Stimulated activated CD8-positive, alpha-beta memory T cell treated with anti-CD3 and anti-CD28 coated beads, Interleukin-4, amount 100 ng/mL, for 24 hours (primary cell): ENCODE results near the gene PTPN6.
A peak's percentile ranks its signal among the peaks of the same experiment; 100 is the strongest.
"Not testable (repeated sequence)": the region's sequence is repeated elsewhere in the genome, so short reads cannot be mapped to it uniquely, and the experiment has no call there.

Experiments
- DNase-seq: peaks from one replicate; pipeline ENCODE4 v3.0.0-alpha.2; 2020; ENCODE audit warnings: low read depth

The PTPN6 gene

DNA sequence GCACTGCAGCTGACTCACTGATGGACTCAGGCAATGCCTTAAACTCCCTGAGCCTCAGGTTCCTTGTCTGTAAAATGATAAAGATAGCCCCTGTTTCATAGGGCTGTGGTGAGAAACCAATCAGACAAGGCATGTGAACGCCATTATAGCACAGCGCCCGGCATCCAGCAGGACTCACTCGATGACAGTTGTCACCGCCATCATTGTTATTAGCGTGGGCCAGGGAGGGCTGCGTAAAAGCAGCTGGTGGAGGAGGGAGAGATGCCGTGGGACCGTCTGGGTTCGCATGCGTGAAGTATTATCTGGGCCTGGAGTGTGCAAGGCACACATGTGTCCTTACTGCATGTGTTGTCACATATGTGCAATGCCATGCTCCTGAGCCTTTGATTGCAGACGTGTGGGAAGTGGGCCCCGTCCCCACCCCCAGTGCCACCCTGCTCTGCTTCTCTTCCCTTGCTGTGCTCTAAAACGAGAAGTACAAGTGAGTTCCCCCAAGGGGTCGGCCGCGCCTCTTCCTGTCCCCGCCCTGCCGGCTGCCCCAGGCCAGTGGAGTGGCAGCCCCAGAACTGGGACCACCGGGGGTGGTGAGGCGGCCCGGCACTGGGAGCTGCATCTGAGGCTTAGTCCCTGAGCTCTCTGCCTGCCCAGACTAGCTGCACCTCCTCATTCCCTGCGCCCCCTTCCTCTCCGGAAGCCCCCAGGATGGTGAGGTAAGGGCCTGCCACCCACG lies at the start of gene PTPN6:
PTPN6 (plus strand) TSS at position 546 of the 730 bp plus-strand sequence; CDS start at position 703, 157 bp downstream.
- no peak for DNase-seq

GRCh38 chr12:6902448-6902847 lies 48.7 kb upstream of the PTPN6 start:
- no peak for DNase-seq

- DNase-seq, result no peak
These were observed 47.4 kb upstream of the PTPN6 start for GRCh38 chr12:6903722-6904121.

- DNase-seq, result peak; percentile 94
These were observed 46.6 kb upstream of the PTPN6 start, which contains the start of gene LRRC23 for GRCh38 chr12:6904280-6905276. TSS of gene LRRC23 (plus strand) at chr12:6904822. CDS start at chr12:6905634, 812 bp downstream.

DNA sequence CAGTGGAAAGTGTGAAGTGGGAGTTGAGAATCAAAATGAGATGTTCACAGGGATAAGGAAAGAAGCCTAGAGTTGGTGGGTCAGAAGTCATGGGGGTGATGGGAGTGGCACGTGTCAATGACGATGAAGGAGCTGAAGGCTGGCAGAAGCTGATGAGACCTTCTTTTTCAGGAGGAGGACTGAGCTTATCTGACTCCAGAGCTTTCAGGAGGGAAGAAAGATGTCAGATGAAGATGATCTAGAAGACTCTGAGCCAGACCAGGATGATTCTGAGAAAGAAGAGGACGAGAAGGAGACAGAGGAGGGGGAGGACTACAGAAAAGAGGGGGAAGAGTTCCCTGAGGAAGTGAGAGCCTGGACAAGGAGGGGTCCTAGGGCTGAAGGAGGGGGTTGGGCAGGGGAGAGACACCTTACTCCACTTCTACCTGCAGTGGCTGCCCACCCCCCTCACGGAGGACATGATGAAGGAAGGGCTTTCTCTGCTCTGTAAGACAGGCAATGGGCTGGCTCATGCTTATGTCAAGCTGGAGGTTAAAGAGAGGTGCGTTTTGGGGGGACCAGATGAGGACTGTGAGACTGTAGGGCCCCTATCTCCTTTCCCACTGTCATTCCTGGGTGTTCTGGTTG lies 45.6 kb upstream of the PTPN6 start:
- DNase-seq, result no peak

GRCh38 chr12:6908141-6908540 lies 43.0 kb upstream of the PTPN6 start:
- not testable (repeated sequence) for DNase-seq

DNA sequence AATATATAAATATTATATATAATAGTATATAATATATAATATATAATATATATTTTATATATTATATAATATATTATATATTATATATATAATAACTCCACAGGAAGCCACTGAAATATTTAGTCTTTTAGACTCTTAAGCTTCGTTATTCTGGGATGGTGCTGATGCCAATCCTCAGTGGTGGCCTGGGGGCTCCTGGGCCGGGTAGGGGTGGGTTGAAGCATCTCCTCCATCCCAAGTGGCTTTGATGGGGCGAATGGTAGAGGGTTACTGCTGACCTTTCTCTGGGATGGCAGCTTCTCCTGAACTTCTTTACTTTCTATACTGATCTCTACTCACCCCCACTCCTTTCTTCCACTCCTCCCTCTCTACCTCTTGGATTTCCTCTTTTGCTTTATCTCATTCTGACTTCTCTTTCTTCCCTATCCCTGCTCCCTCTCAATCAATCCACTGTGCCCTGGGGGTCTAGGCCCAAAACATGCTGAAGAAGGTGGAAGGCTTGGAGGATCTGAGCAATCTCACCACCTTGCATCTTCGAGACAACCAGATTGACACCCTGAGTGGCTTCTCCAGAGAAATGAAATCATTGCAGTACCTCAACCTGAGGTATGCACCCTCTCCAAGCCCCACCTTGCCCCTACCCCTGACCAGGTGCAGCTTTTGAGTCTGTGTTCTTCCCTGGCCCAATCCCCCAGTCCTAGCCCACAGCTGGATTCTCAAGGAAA lies 41.6 kb upstream of the PTPN6 start:
- DNase-seq, result no peak

DNA sequence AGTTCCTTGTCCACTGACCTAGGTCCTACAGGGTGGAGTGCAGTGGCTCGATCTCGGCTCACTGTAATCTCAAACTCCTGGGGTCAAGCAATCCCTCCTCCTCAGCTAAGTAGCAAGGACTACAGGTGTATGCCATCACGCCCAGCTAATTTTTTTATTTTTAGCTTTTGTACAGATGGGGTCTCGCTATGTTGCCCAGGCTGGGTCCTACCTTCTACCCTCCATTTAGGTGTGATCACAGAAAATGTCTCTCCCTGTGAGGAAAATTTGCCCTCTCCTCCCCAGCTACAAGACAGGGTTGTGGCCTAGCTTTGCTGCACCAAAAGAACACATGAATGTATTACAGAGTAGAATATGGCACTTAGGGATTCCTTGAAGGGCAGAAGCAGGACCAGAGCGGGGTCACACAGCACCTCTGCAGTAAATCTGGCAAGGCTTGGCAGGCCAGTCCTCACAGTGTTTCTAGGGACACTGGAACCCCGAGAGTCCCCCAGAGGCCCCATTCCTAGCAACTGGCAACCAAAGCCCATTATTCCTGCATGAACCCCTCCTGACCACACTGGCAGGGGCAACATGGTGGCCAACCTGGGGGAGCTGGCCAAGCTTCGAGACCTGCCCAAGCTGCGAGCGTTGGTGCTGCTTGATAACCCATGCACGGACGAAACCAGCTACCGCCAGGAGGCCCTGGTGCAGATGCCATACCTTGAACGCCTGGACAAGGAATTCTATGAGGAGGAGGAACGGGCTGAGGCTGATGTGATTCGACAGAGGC lies 38.8 kb upstream of the PTPN6 start:
- DNase-seq, result no peak

GRCh38 chr12:6914246-6914946 lies 36.8 kb upstream of the PTPN6 start, which contains the start of gene ENO2:
TSS of gene ENO2 (plus strand) at chr12:6914580. CDS start at chr12:6915833, 1,253 bp downstream.
- peak; percentile 71 for DNase-seq

DNA sequence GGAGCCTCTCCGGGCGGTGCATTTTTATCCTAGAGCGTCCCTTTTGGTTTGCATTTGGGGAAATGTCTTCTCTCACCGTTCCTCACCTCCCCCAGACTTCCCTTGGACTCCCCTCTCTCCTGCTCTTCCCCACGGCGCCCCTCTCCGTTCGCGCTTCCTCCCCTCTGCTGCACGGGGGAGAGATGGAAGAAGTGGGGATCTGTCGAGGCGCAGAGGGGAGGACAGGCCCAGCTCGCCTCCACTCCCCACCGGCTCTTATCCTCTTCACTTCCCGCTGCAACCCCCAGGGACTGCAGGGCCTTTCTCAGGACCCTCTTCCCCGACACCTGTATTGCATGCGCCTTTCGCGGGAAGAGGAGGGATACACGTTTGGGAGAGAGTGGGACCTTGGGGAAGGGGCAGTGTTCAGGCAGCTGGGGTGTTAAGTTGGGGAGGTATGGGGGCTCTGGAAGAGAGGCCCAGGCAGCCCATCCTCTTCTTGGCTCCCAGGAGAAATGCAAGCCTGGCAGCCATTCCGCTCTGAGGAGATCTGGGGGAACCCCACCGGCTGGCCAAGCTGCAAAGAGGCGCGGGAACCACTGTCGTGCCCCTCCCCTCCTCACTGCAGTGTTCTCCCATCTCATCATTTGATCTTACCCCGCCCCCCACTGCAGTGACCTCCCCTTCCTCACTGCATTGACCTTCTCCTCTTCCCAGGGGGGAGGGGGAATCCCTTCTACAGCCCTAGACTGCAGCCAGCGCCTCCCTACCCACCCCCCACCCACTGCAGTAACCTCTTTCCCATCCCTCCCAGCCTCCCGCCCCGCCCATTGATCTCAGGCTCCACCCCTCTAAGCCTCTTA lies 36.0 kb upstream of the PTPN6 start:
- DNase-seq, result no peak

- no peak for DNase-seq
These were observed 35.3 kb upstream of the PTPN6 start for GRCh38 chr12:6915789-6916285.

- DNase-seq, result no peak
These were observed 34.5 kb upstream of the PTPN6 start for GRCh38 chr12:6916426-6917200.

DNA sequence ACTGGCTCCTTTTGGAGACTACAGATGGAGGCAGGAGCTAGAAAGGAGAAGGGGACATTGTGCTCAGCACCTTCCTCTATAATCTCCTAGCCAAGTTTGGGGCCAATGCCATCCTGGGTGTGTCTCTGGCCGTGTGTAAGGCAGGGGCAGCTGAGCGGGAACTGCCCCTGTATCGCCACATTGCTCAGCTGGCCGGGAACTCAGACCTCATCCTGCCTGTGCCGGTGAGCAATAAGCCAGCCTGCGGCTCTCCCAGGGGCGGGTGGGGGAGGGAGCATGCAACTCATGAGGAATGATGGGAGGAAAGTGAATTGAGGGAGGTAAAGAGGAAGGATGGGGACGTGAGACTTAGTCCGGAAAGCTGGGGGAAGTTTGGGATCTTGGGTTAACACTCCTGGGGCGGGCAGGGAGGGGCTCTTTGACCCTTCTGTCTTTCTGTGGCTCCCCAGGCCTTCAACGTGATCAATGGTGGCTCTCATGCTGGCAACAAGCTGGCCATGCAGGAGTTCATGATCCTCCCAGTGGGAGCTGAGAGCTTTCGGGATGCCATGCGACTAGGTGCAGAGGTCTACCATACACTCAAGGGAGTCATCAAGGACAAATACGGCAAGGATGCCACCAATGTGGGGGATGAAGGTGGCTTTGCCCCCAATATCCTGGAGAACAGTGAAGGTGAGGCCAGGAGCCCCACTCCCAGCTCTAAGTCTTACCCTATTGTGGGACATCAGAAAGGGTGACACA lies 33.5 kb upstream of the PTPN6 start:
- DNase-seq, result no peak

GRCh38 chr12:6919588-6919987 lies 31.6 kb upstream of the PTPN6 start:
- no peak for DNase-seq

- no peak for DNase-seq
These were observed 29.6 kb upstream of the PTPN6 start for GRCh38 chr12:6921539-6921938.

DNA sequence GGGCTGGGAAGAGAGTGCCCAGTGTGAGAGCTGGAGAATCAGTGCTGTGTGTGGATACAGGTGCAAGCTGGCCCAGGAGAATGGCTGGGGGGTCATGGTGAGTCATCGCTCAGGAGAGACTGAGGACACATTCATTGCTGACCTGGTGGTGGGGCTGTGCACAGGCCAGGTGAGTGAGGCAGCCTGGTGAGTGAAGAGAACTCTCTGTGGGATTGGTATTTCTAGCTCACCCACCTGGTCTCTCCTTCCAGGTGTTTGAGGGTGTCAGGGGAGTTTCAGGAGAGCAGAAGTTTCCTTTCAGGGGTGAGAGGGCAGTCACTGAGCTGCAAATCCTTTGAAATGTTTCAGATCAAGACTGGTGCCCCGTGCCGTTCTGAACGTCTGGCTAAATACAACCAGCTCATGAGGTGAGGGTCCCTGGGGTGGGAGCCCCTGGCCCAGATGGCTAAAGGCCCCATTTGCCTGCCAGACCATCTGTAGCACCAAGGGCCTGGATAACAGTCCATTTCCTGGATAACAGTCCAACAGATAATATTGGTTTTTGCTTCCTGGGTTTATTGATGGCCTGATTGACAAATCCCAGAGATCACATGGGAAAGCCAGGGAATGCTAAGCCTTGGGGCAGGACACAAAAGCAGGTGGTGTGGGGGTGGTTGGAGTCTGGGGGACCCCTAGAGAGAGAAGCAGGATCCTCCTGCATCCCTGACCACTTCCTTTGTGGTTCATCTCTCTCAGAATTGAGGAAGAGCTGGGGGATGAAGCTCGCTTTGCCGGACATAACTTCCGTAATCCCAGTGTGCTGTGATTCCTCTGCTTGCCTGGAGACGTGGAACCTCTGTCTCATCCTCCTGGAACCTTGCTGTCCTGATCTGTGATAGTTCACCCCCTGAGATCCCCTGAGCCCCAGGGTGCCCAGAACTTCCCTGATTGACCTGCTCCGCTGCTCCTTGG lies 28.9 kb upstream of the PTPN6 start:
- DNase-seq, result no peak
